HG02678 (cell line): ENCODE data around the gene IMP4.
A peak's percentile ranks its signal among the peaks of the same experiment; 100 is the strongest.

ENCODE experiments used
- ATAC-seq: cut with Tn5 transposase; IDR thresholded peaks from one replicate; pipeline ENCODE4 v1.9.1; 2021; ENCODE audit warnings: mild to moderate bottlenecking, moderate library complexity; ENCODE audit not compliant: unreplicated experiment

IMP4 gene

GRCh38 chr2:130375291-130376266 lies 32.9 kb downstream of the IMP4 start:
- no peak for ATAC-seq

GRCh38 chr2:130376433-130377293 lies 34.0 kb downstream of the IMP4 start:
- peak; percentile 59 for ATAC-seq

- ATAC-seq, result no peak
These were observed 34.8 kb downstream of the IMP4 start for GRCh38 chr2:130377491-130377890.

GRCh38 chr2:130378206-130378897 lies 35.7 kb downstream of the IMP4 start:
- ATAC-seq, result no peak

GRCh38 chr2:130378898-130379214 lies 36.2 kb downstream of the IMP4 start:
- no peak for ATAC-seq

GRCh38 chr2:130380096-130380934 lies 37.6 kb downstream of the IMP4 start:
- no peak for ATAC-seq

GRCh38 chr2:130381145-130381544 lies 38.4 kb downstream of the IMP4 start:
- ATAC-seq, result no peak

GRCh38 chr2:130381619-130382018 lies 38.9 kb downstream of the IMP4 start:
- ATAC-seq, result no peak

- ATAC-seq, result no peak
These were observed 39.7 kb downstream of the IMP4 start for GRCh38 chr2:130382313-130382917.

- peak; percentile 55 for ATAC-seq
These were observed 43.0 kb downstream of the IMP4 start for GRCh38 chr2:130385709-130386108.

- no peak for ATAC-seq
These were observed 44.3 kb downstream of the IMP4 start for GRCh38 chr2:130387071-130387400.

- ATAC-seq, result no peak
These were observed 45.1 kb downstream of the IMP4 start for GRCh38 chr2:130387804-130388203.

- no peak for ATAC-seq
These were observed 45.7 kb downstream of the IMP4 start for GRCh38 chr2:130388221-130388907.

- ATAC-seq, result no peak
These were observed 46.7 kb downstream of the IMP4 start for GRCh38 chr2:130389358-130389757.

GRCh38 chr2:130389783-130390182 lies 47.1 kb downstream of the IMP4 start:
- ATAC-seq, result no peak

GRCh38 chr2:130390460-130391057 lies 47.9 kb downstream of the IMP4 start:
- ATAC-seq, result peak; percentile 13

- peak; percentile 94 for ATAC-seq
These were observed 48.6 kb downstream of the IMP4 start for GRCh38 chr2:130391058-130391871.
